A673 (cell line): Measurements from ENCODE around the gene CUL9. TPM values are rescaled to one million over a fixed set of nuclear protein-coding genes. Genes with fewer than 3 reads are reported as not detected.

Experiments used
- BruUV-seq: library from RNA; stranded (reverse); fragments of 400-500 nt; replicated peaks from 2 replicates; lab custom pipeline; 2021; lab: Mats Ljungman, UMichigan
- CTCF ChIA-PET: fragments of 300-600 bp; sonication (Branson Sonifier 250); formaldehyde crosslinking; loops from one replicate; lab custom pipeline; 2022; ENCODE audit warnings: antibody characterized with exemption; lab: Charles Lee
- POLR2A ChIA-PET: fragments of 300-600 bp; sonication (Branson Sonifier 250); formaldehyde crosslinking; loops from one replicate; lab custom pipeline; 2022; ENCODE audit warnings: antibody characterized with exemption; ENCODE audit not compliant: low non-redundant PET; lab: Charles Lee
- DNase-seq: peaks from one replicate; pipeline ENCODE4 v3.0.0-alpha.2; 2015; ENCODE audit warnings: low spot score
- H3K27ac ChIP-seq: fragments of 200-600 bp; sonication (generic); 2 replicates; pipeline ENCODE4 v1.5.1; 2016; ENCODE audit warnings: mixed run types, low read depth, mild to moderate bottlenecking, mixed read lengths, antibody characterized with exemption, low read length; ENCODE audit not compliant: poor library complexity, severe bottlenecking
- H3K27me3 ChIP-seq: fragments of 200-600 bp; sonication (generic); replicated peaks from 2 replicates; pipeline ENCODE4 v1.6.1; 2017; ENCODE audit warnings: mixed run types, low read depth, mild to moderate bottlenecking, mixed read lengths, antibody characterized with exemption, low read length; ENCODE audit not compliant: insufficient read depth, poor library complexity
- H3K36me3 ChIP-seq: fragments of 200-600 bp; sonication (generic); 2 replicates; pipeline ENCODE4 v1.6.1; 2016; ENCODE audit warnings: mixed run types, mild to moderate bottlenecking, mixed read lengths, antibody characterized with exemption, low read length; ENCODE audit not compliant: insufficient read depth, poor library complexity, severe bottlenecking
- H3K4me1 ChIP-seq: fragments of 200-600 bp; sonication (generic); 2 replicates; pipeline ENCODE4 v1.6.1; 2017; ENCODE audit warnings: mixed run types, mild to moderate bottlenecking, mixed read lengths, antibody characterized with exemption, low read length; ENCODE audit not compliant: insufficient read depth, poor library complexity, severe bottlenecking
- H3K4me3 ChIP-seq: fragments of 200-600 bp; sonication (generic); 2 replicates; pipeline ENCODE4 v1.5.1; 2016; ENCODE audit warnings: low read depth, mixed run types, mild to moderate bottlenecking, mixed read lengths, low read length; ENCODE audit not compliant: poor library complexity, severe bottlenecking
- H3K9me3 ChIP-seq: fragments of 200-600 bp; sonication (generic); 2 replicates; pipeline ENCODE4 v1.6.1; 2016; ENCODE audit warnings: mixed run types, low read depth, mild to moderate bottlenecking, mixed read lengths, antibody characterized with exemption, low read length; ENCODE audit not compliant: poor library complexity, severe bottlenecking
- CTCF ChIP-seq: fragments of 300-800, 200-600 bp; sonication (generic); conservative IDR thresholded peaks from 2 replicates; pipeline ENCODE4 v1.5.1; 2017; ENCODE audit warnings: low read depth, mild to moderate bottlenecking, antibody characterized with exemption, low read length, moderate library complexity, mixed read lengths
- EZH2 ChIP-seq: fragments of 200-600 bp; sonication (generic); IDR thresholded peaks from 2 replicates; pipeline ENCODE4 v1.6.1; 2017; ENCODE audit warnings: borderline replicate concordance, low read depth, mild to moderate bottlenecking, mixed read lengths, antibody characterized with exemption, low read length; ENCODE audit not compliant: poor library complexity, severe bottlenecking
- intact Hi-C: fragments of 100-400 bp; cut with micrococcal nuclease; formaldehyde crosslinking; loops from one replicate; pipeline ENCODE4 v1.10.0; 2022; ENCODE audit not compliant: unreplicated experiment
- total RNA-seq: library from RNA; stranded (reverse); gene quantifications from 2 replicates; pipeline ENCODE4 v1.2.3, GENCODE V29; 2021

The CUL9 gene
- total RNA-seq, 1 experiment from 2014 or later: 38.7 TPM

- Histone ChIP-seq H3K36me3 (peaks cover 13% of the 10 kb centered on the region), H3K9me3 (no peaks in the 10 kb centered on the region), H3K4me3 (no peak overlapping the region), H3K27me3 (no peaks in the 10 kb centered on the region), H3K27ac (no peak overlapping the region), H3K4me1 (no peaks in the 10 kb centered on the region)
- DNase-seq: no peak
- ChIA-PET POLR2A (no interaction called here), CTCF (no interaction called here)
- TF ChIP-seq CTCF (no peak), EZH2 (no peak)
- BruUV-seq: no TSS peak
- intact Hi-C loops: no loop called here
Observed at GRCh38 chr6:43219814-43220213, 37.8 kb downstream of the CUL9 start.

DNA sequence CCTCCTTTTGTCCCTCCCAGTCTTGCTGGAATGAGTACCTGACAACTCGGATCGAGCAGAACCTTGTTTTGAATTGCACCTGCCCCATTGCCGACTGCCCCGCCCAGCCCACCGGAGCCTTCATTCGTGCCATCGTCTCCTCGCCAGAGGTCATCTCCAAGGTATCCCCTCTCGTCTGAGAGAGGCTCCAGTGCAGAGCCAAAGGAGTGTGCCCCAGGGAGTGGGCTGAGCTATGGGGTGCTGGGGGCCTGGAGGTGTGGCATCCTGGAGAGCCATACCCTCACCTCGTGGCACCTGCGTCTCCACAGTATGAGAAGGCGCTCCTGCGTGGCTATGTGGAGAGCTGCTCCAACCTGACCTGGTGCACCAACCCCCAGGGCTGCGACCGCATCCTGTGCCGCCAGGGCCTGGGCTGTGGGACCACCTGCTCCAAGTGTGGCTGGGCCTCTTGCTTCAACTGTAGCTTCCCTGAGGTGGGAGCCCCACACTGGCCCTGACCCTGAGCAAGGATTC is 38.5 kb downstream of the CUL9 start:
- Histone ChIP-seq H3K27me3 (no peaks in the 10 kb centered on the region), H3K27ac (no peak overlapping the region), H3K4me1 (no peaks in the 10 kb centered on the region), H3K4me3 (no peak overlapping the region), H3K36me3 (peaks cover 15% of the 10 kb centered on the region), H3K9me3 (no peaks in the 10 kb centered on the region)
- CTCF ChIA-PET: no interaction called here
- TF ChIP-seq EZH2 (no peak), CTCF (no peak)
- BruUV-seq: no TSS peak
- DNase-seq: no peak
- intact Hi-C loops: no loop called here
- POLR2A ChIA-PET: interaction anchor here (0.5 kb wide), 1 partner anchor 18 kb away, joined by 6 read pairs; no protein-coding TSS in a partner anchor

DNA sequence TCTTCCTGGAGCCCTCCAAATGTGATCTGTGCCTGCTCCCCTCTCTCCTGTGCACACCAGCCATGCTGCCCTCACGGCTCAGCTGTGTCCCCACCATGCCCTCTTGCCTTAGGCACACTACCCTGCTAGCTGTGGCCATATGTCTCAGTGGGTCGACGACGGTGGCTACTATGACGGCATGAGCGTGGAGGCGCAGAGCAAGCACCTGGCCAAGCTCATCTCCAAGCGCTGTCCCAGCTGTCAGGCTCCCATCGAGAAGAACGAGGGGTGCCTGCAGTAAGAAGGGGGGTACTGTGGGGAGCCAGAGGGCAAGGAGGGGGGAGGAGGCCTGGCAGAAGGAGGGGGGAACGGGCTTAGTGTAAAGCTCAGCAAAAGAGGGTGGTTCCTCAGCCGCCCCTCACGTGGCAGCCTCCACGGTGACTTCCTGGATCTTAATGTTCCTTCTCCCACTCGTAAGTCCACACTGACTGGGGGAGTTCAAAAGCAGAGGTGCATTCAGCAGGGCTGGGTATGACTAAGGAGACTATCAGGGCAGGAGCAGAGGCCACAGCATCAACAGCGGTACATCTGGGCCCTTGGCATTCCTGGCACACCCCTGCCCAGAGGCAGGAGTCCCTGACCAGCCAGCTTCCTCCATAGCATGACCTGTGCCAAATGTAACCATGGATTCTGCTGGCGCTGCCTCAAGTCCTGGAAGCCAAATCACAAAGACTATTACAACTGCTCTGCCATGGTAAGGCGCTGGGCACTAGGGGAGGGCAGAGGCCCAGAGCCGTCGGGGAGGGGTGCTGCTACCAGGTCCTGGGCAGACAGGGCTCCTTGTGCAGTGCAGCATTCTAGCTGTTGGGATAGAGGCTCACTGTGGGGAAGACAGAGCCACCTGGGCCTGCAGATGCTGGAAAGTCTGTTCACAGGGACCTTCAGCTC is 39.3 kb downstream of the CUL9 start:
- Histone ChIP-seq H3K36me3 (peaks cover 18% of the 10 kb centered on the region), H3K4me1 (no peaks in the 10 kb centered on the region), H3K27me3 (no peaks in the 10 kb centered on the region), H3K4me3 (no peak overlapping the region), H3K27ac (no peak overlapping the region), H3K9me3 (no peaks in the 10 kb centered on the region)
- ChIA-PET POLR2A (interaction anchor here (0.5 kb wide), 1 partner anchor 17 kb away, joined by 6 read pairs; no protein-coding TSS in a partner anchor), CTCF (no interaction called here)
- BruUV-seq: no TSS peak
- no peak for DNase-seq
- no peak for TF ChIP-seq CTCF
- no peak for TF ChIP-seq EZH2
- intact Hi-C loops: no loop called here
